ENCODE measurements around the gene C3orf22.

Gene C3orf22

GRCh38 chr3:126527006-126527405, 31.7 kb downstream of the C3orf22 start:
- DNase-seq = no peak

- no peak for DNase-seq
These were observed 32.1 kb downstream of the C3orf22 start for GRCh38 chr3:126526668-126527005.

- DNase-seq = no peak
These were observed 32.7 kb downstream of the C3orf22 start for GRCh38 chr3:126525853-126526667.

GRCh38 chr3:126525091-126525852, 33.5 kb downstream of the C3orf22 start:
- no peak for DNase-seq

- no peak for DNase-seq
These were observed 34.2 kb downstream of the C3orf22 start for GRCh38 chr3:126524429-126524988.

GRCh38 chr3:126523745-126524428, 34.8 kb downstream of the C3orf22 start, which contains the start of gene CHST13:
TSS of gene CHST13 (plus strand) at chr3:126524155. CDS start at chr3:126524333, 178 bp downstream.
- no peak for DNase-seq

GRCh38 chr3:126522363-126522788, 36.4 kb downstream of the C3orf22 start:
- DNase-seq = no peak

GRCh38 chr3:126521122-126521891, 37.4 kb downstream of the C3orf22 start:
- no peak for DNase-seq

- DNase-seq = no peak
These were observed 39.0 kb downstream of the C3orf22 start for GRCh38 chr3:126519506-126520455.

GRCh38 chr3:126518779-126519177, 40.0 kb downstream of the C3orf22 start:
- DNase-seq = no peak

GRCh38 chr3:126517986-126518778, 40.5 kb downstream of the C3orf22 start:
- DNase-seq = no peak

- no peak for DNase-seq
These were observed 41.3 kb downstream of the C3orf22 start, which contains the start of gene UROC1 for GRCh38 chr3:126517291-126517951. TSS of gene UROC1 (minus strand) at chr3:126517773. CDS start at chr3:126517719, 54 bp downstream.

- no peak for DNase-seq
These were observed 41.8 kb downstream of the C3orf22 start for GRCh38 chr3:126516936-126517290.

GRCh38 chr3:126516152-126516935, 42.4 kb downstream of the C3orf22 start:
- no peak for DNase-seq

- no peak for DNase-seq
These were observed 43.5 kb downstream of the C3orf22 start for GRCh38 chr3:126515066-126515706.

- no peak for DNase-seq
These were observed 44.6 kb downstream of the C3orf22 start for GRCh38 chr3:126514161-126514560.

- no peak for DNase-seq
These were observed 45.6 kb downstream of the C3orf22 start for GRCh38 chr3:126512916-126513650.

- DNase-seq = no peak
These were observed 46.7 kb downstream of the C3orf22 start for GRCh38 chr3:126512026-126512425.

Data from NCI-H510A (cell line).